HCT116 (cell line): ENCODE results near the gene LSM12.

Source experiments
- ATF3 ChIP-seq: IDR thresholded peaks from 2 replicates; pipeline ENCODE4 v1.6.1; 2012
- CTCF ChIP-seq, 3 experiments: fragments of 200-600 bp in 1 of 3; sonication (generic) in 1 of 3; IDR thresholded peaks in 2 of 3; conservative IDR thresholded peaks in 1 of 3; 2 replicates each; pipeline ENCODE4 v1.5.1; 2012 to 2017; ENCODE audit warnings: low read depth in 2 of 3, low read length in 2 of 3, antibody characterized with exemption in 1 of 3, borderline replicate concordance in 1 of 3, control low read depth in 1 of 3, mild to moderate bottlenecking in 1 of 3, mixed read lengths in 1 of 3, mixed run types in 1 of 3, moderate library complexity in 1 of 3; ENCODE audit not compliant: insufficient read depth in 1 of 3
- EGR1 ChIP-seq: IDR thresholded peaks from 2 replicates; pipeline ENCODE4 v1.6.1; 2012; ENCODE audit warnings: low read depth
- EZH2 ChIP-seq: fragments of 200-600 bp; sonication (generic); IDR thresholded peaks from 2 replicates; pipeline ENCODE4 v1.6.1; 2017; ENCODE audit warnings: antibody characterized with exemption, mixed run types
- EZH2phosphoT487 ChIP-seq: fragments of 200-600 bp; IDR thresholded peaks from 2 replicates; pipeline ENCODE4 v1.6.1; 2018; ENCODE audit warnings: antibody characterized with exemption, borderline replicate concordance
- JUND ChIP-seq: IDR thresholded peaks from 2 replicates; pipeline ENCODE4 v1.6.1; 2012
- POLR2A ChIP-seq: IDR thresholded peaks from 2 replicates; pipeline ENCODE4 v1.7.0; 2011; ENCODE audit warnings: borderline replicate concordance; ENCODE audit not compliant: insufficient read depth, insufficient read length; ENCODE audit errors: extremely low read depth
- POLR2AphosphoS5 ChIP-seq: IDR thresholded peaks from 2 replicates; pipeline ENCODE4 v1.6.1; 2011; ENCODE audit warnings: mild to moderate bottlenecking, low read depth, low read length, moderate library complexity
- SIN3A ChIP-seq: IDR thresholded peaks from 2 replicates; pipeline ENCODE4 v1.6.1; 2012; ENCODE audit warnings: low read depth
- SRF ChIP-seq: IDR thresholded peaks from 2 replicates; pipeline ENCODE4 v1.6.1; 2012; ENCODE audit warnings: low read depth
- YY1 ChIP-seq: IDR thresholded peaks from 2 replicates; pipeline ENCODE4 v1.6.1; 2011; ENCODE audit warnings: low read length, low read depth, moderate library complexity, mild to moderate bottlenecking; ENCODE audit not compliant: insufficient replicate concordance; ENCODE audit errors: extremely low read depth

- TF ChIP-seq CTCF (IDR thresholded peaks at IDR 0.05 in 2 of 3, conservative IDR thresholded peaks at IDR 0.05 in 1 of 3; ENCODE audit: borderline replicate concordance in 1 of 3, insufficient read depth in 1 of 3, low read depth in 2 of 3, low read length in 2 of 3) (no peak), SIN3A (no peak), EZH2phosphoT487 (no peak), SRF (no peak), POLR2AphosphoS5 (no peak), EGR1 (no peak), JUND (no peak), POLR2A (no peak), EZH2 (no peak), YY1 (no peak), ATF3 (no peak)
These were observed 82.0 kb downstream of the LSM12 start for GRCh38 chr17:43984521-43984920.
